Measurements from ENCODE around the gene SLC35F3.

The SLC35F3 gene

GRCh38 chr1:234321231-234321630 lies 416.8 kb downstream of the SLC35F3 start:
- no peak for DNase-seq (ENCODE audit: low read depth)

DNA sequence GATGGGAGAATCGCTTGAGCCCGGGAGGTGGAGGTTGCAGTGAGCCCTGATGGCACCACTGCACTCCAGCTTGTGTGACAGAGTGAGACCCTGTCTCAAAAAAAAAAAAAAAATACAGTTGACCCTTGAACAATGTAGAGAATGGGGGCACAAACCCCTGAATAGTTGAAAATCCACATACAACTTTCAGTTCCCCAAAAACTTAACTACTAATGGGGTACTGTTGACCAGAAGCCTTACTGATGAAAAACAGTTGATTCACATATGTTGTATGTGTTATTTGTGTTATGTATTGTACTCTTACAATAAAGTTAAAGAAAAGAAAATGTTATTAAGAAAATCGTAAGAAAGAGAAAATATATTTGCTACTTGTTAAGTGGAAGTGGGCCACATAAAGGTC lies 417.6 kb downstream of the SLC35F3 start:
- no peak for DNase-seq (ENCODE audit: low read depth)

DNA sequence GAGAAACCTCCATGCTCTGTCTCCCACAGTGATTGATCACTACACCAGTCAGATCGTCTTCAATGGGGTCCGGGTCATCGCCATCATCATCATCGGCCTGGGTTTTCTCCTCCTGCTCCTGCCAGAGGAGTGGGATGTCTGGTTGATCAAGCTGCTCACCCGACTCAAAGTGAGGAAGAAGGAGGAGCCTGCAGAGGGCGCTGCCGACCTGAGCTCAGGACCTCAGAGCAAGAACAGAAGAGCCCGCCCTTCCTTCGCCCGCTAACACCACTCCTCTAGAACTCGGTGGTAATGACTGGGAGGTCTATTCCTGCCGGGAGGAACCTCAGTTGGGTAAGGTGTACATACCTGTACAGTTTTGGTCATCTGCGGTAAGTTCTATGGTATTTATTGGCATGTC lies 418.5 kb downstream of the SLC35F3 start:
- peak; percentile 42 for DNase-seq (ENCODE audit: low read depth)

GRCh38 chr1:234324821-234325220 lies 420.3 kb downstream of the SLC35F3 start:
- no peak for DNase-seq (ENCODE audit: low read depth)

DNA sequence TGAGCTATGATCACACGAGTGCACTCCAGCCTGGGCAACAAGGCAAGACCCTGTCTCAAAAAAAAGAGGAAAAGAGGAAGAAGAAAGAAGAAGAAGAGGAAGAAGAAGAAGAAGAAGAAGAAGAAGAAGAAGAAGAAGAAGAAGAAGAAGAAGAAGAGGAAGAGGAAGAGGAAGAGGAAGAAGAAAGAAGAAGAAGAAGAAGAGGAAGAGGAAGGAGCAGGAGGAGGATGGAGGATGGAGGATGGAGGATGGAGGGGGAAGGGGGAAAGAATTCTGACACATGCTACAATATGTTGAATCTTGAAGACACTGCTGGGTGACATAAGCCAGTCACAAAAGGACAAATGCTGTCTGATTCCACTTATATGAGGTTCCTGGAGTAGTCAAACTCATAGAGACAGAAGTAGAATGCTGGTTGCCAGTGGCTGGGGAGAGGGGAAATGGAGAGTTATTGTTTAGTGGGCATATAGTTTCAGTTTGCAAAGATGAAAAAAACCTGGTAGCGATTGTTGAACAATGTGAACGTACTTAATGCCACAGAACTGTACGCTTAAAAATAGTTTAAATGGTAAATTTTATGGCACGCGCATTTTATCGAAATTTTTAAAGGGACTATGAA lies 421.5 kb downstream of the SLC35F3 start:
- no peak for DNase-seq (ENCODE audit: low read depth)

GRCh38 chr1:234326497-234327366 lies 422.3 kb downstream of the SLC35F3 start:
- peak; percentile 44 for DNase-seq (ENCODE audit: low read depth)

GRCh38 chr1:234327577-234328164 lies 423.2 kb downstream of the SLC35F3 start:
- DNase-seq (ENCODE audit: low read depth): no peak

DNA sequence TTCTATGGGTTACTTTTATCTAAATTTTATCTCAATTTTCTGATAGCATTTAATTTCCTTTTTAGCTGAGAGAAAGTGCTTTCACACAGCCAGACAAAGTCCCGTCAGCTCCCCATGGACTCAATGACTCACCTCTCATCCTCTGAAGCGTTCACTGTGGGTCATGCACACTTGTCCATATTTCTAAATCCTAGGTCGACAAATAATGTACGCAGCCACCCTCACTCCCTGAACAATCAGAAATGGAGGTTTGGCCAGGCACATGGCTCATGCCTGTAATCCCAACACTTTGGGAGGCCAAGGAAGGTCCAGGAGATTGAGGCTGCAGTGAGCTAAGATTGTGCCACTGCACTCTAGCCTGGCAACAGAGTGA lies 426.4 kb downstream of the SLC35F3 start:
- no peak for DNase-seq (ENCODE audit: low read depth)

- no peak for DNase-seq (ENCODE audit: low read depth)
Observed at GRCh38 chr1:234331507-234331906, 427.0 kb downstream of the SLC35F3 start.

- DNase-seq (ENCODE audit: low read depth): no peak
Observed at GRCh38 chr1:234336359-234336758, 431.9 kb downstream of the SLC35F3 start.

GRCh38 chr1:234337233-234337632 lies 432.8 kb downstream of the SLC35F3 start:
- DNase-seq (ENCODE audit: low read depth): no peak

DNA sequence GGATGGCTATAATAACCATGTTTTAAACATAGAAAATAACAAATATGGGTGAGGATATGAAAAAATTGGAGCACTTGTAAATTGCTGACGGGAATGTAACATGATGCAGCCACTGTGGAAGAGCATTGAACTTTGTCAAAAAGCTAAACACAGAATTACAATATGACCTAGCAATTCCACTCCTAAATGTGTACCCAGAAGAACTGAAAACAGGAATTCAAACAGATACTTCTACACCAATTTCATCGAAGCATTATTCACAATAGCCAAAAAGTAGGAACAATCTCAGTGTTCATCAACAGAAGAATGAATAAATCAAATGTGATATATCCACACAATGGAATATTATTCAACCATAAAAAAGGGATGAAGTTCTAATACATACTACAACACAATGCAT lies 436.1 kb downstream of the SLC35F3 start:
- DNase-seq (ENCODE audit: low read depth): no peak

- no peak for DNase-seq (ENCODE audit: low read depth)
Observed at GRCh38 chr1:234342774-234343173, 438.3 kb downstream of the SLC35F3 start.

DNA sequence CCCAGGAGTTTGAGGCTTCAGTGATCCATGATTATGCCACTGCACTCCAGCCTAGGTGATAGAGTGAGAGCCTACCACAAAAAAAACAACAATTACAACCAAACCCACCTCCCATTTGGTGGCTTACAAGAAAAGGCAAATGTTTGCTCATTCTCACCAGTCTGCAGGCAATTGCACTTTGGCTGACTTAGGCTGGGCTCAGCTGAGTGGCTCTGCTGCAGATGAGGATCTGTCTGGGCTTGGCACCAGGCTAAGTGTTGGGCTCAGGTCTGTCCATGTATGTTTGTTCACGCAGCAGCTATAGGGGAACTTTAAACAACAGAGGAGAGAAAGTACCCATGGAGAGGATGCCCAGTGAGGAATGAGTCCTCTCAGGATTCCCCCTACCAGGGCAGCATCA lies 440.8 kb downstream of the SLC35F3 start:
- no peak for DNase-seq (ENCODE audit: low read depth)

GRCh38 chr1:234348964-234349363 lies 444.5 kb downstream of the SLC35F3 start:
- no peak for DNase-seq (ENCODE audit: low read depth)

GRCh38 chr1:234355782-234356510 lies 451.5 kb downstream of the SLC35F3 start:
- no peak for DNase-seq (ENCODE audit: low read depth)

- DNase-seq (ENCODE audit: low read depth): peak; percentile 28
Observed at GRCh38 chr1:234356615-234357269, 452.3 kb downstream of the SLC35F3 start.

DNA sequence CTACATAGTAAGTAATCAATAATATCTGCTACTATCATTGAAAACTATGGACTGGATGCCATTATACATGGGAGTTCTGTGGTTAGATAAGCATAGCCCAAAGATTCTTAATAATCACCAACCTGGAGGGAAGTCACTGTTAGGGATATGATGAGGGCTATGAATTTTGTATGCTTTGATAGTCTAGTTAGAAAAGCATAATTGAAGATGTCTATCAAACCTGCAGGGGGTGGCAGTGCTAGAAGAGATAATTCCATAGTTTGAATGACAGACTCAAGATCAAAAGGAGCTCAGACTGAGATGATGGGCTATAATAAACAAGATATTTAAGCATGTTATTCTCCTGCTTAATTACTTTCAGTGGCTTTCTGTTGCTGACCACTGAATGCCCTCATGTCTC lies 453.4 kb downstream of the SLC35F3 start:
- no peak for DNase-seq (ENCODE audit: low read depth)

- DNase-seq (ENCODE audit: low read depth): no peak
Observed at GRCh38 chr1:234361102-234361603, 456.7 kb downstream of the SLC35F3 start.

GRCh38 chr1:234362558-234362957 lies 458.1 kb downstream of the SLC35F3 start:
- no peak for DNase-seq (ENCODE audit: low read depth)

DNA sequence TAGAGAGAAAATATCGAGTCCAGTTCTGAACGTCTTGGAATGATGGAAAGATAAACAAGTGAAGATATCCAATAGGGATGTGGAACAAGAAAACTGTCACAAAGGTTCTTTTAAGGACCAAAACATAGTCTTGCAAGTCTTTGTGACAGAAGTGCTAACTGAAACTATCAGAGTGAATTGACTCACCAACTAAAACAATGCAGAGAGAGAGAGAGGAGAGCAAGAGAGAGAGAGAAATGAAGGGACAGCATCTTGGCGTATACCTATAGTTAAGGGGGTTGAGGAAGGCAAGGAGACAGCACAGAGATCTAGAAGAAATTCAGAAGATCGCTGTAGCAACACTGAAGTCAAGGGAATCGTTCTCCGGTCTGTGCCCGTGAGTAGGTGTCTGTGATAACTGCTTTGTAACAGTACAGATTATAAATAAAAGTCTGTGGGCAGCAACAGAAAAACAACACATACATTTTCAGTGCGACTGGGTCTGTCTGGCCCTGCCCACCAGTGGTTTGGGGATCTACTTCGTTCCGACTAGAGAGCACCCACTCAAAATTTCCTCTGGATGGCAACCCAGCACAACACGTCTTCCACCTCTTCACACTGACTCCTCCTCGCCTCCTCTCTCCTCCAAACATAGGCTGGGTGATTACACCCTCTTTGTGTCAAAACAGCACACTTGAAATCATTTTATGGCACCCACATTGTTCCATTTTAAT lies 464.0 kb downstream of the SLC35F3 start:
- DNase-seq (ENCODE audit: low read depth): peak; percentile 6
